ENCODE measurements around the gene TGFA.

TGFA gene

DNA sequence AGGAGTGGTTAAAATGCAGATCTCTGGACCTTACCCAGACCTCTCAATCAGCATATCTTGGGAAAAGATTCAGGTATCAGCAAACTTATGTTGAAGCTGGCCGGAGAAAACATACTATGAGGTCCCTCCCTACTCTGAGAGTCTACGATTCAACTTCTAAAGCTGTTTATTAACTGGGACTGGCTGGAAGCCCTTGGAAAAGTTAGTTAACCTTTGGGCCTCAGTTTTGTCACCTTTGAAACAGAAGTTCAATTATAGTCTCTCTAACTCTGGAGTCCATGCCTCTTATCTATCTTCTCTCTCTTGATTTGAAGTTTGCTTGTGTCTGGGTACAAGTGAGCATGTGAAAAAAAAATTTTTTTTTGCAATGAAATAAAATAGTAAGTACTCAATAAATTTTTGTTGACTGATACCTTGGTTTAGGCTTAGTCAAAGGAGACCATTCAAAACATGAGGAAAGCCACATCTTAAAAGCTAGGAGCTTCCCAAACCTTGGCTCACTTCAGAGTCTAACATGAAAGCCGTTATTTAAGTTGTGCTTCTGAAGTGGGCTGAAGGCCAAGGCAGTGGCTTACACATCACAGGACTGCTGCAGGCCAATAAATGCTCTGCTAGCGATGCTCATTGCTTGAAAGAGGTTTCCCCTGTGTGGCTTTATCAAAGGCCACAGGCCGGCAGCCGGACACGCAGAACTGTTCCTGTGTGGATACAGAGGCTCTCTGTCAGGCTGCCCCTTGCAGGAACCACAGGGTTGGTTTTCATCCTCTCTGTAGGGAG lies 141.1 kb downstream of the TGFA start:
- no peak for DNase-seq

DNA sequence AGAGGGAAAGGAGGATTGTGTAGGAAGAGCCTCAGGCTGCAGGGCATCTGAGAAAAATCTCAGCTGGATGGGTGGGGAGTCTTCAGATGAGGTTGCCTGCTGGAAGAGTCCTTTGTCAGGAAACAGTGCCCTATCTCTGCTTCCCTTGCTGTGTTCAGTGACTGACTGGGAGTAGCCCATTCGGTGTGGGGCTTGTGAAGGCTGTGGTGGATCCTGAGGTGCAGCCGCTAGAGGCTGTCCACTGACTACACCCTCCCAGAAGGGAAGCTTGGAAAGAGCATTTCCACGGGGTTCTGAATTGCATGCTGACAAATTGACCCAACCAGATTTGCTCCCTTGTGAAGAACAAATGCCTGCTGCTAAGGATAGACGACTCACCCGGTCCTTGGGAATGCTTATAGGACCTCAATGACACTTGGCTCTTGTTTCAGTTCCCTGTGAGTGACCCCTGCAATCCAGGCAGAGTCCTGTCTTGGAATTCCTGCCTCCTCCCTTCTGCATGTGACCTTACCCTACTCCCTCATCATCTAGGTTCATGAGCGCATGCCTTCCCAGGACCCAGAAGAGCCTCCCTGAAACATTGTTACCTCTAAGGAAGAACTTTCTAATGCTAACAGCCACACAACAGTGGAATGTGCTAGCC lies 142.0 kb downstream of the TGFA start:
- DNase-seq = no peak

DNA sequence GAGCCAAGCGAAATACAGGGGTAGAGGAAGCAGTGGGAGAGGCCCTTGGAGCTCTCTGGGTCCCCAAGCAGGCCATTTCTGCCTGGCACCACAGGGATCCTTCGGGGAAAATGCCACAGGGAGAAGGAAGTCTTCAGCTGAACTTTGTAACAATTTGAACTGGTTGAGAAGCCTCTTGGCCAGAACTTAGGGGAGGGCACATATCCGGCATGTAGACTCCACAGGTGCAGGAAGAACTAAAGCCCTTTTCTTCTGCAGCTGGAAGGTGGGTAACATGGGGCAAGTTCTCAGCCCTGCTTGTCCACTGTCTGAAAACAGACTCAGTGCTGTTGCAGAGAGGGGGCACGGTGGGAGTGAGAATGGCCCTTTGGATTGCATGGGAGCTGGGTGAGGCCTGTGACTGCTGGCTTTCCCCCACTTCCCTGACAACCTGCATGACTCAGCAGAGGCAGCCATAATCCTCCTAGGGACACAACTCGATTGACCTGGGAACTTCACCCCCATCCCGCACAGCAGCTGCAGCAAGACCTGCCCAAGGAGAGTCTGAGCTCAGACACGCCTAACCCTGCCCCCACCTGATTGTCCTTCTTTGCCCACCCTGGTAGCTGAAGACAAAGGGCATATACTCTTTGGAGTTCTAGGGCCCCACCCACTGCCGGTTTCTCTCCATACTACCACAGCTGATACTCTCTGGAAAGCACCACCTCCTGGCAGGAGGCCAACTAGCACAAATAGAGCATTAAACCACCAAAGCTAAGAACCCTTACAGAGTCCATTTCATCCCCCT lies 150.2 kb downstream of the TGFA start:
- DNase-seq = no peak

DNA sequence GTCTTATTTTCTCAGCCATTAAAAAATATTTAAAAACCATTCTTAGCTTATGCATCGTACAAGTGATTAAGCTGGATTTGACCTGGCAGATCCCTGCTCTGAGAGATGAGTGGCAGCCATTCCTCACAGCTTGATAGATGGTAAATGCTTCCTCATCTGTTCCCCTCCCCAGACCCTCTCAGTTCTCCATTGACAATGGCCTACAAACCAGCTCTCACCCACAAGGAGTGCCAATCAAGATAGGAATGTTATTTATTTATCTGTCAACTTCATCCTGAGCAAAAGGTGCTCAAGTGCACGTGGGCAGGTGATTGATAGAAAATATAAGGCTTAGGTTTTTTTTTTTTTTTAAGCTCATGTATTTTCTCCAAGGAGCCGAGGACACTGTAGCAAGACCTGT lies 153.1 kb downstream of the TGFA start:
- DNase-seq = no peak

GRCh38 chr2:70399046-70399445 lies 154.6 kb downstream of the TGFA start:
- no peak for DNase-seq
